RWPE2 (cell line): ENCODE results near the gene ENTR1.

ENCODE experiments used
- ATAC-seq: fragments of 200-7000 bp; cut with Tn5 transposase; 3 replicates; pipeline ENCODE4 v1.9.1; 2021; ENCODE audit warnings: low read depth
- DNase-seq: peaks from one replicate; pipeline ENCODE4 v3.0.0-alpha.2; 2020; ENCODE audit warnings: low spot score
- H3K27ac ChIP-seq: fragments of 450-650 bp; 2 replicates; pipeline ENCODE4 v1.5.1; 2017; ENCODE audit warnings: mild to moderate bottlenecking; ENCODE audit not compliant: poor library complexity, severe bottlenecking
- H3K27me3 ChIP-seq: fragments of 250-450 bp; sonication (Bioruptor Pico); 2 replicates; pipeline ENCODE4 v1.5.1; 2021; ENCODE audit warnings: mild to moderate bottlenecking, moderate library complexity; ENCODE audit not compliant: insufficient read depth, poor library complexity, severe bottlenecking
- H3K36me3 ChIP-seq: fragments of 250-450 bp; sonication (Bioruptor Pico); 2 replicates; pipeline ENCODE4 v1.5.1; 2020; ENCODE audit warnings: low read depth, mild to moderate bottlenecking, moderate library complexity
- H3K4me1 ChIP-seq: fragments of 250-450 bp; sonication (Bioruptor Pico); 2 replicates; pipeline ENCODE4 v1.5.1; 2021; ENCODE audit warnings: mild to moderate bottlenecking, moderate library complexity; ENCODE audit not compliant: insufficient read depth, poor library complexity, severe bottlenecking
- H3K4me3 ChIP-seq: fragments of 250-450 bp; sonication (Bioruptor Pico); 2 replicates; pipeline ENCODE4 v1.5.1; 2021; ENCODE audit warnings: mild to moderate bottlenecking, moderate library complexity; ENCODE audit not compliant: severe bottlenecking
- H3K9me3 ChIP-seq: fragments of 250-450 bp; sonication (Bioruptor Pico); 2 replicates; pipeline ENCODE4 v1.5.1; 2021; ENCODE audit warnings: mild to moderate bottlenecking, moderate library complexity; ENCODE audit not compliant: severe bottlenecking
- TF ChIP-seq, protein P1 (sequence below): fragments of 450-650 bp; IDR thresholded peaks from one replicate; pipeline ENCODE4 v1.5.1; 2017; ENCODE audit warnings: mild to moderate bottlenecking, moderate library complexity; ENCODE audit not compliant: poor library complexity, severe bottlenecking

The ENTR1 gene

DNA sequence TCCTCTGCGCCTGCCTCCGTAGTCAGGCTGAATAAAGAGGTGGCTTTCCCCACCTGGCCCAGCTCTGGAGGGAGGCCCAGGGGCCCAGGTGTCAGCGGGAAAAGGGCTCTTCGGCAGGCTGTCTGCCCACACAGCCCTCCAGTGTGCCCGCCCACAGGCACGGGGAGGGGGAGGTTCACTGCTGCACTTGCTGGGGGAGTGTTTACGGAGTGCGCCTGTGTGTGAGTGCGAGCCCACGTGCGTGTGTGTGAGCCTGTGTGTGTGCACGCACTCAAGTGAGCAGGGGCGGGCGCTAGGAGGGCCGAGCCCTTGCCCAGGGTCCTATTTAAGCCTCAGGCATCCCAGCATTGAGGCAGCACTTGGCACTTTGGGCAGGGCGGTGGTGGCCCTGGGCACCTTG lies 57.7 kb downstream of the ENTR1 start:
- no peak overlapping the region for H3K27ac ChIP-seq
- no peaks in the 10 kb centered on the region for H3K27me3 ChIP-seq
- DNase-seq (no peak), ATAC-seq (no peak)
- TF ChIP-seq, protein P1, sequence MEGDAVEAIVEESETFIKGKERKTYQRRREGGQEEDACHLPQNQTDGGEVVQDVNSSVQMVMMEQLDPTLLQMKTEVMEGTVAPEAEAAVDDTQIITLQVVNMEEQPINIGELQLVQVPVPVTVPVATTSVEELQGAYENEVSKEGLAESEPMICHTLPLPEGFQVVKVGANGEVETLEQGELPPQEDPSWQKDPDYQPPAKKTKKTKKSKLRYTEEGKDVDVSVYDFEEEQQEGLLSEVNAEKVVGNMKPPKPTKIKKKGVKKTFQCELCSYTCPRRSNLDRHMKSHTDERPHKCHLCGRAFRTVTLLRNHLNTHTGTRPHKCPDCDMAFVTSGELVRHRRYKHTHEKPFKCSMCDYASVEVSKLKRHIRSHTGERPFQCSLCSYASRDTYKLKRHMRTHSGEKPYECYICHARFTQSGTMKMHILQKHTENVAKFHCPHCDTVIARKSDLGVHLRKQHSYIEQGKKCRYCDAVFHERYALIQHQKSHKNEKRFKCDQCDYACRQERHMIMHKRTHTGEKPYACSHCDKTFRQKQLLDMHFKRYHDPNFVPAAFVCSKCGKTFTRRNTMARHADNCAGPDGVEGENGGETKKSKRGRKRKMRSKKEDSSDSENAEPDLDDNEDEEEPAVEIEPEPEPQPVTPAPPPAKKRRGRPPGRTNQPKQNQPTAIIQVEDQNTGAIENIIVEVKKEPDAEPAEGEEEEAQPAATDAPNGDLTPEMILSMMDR: no peak
- H3K4me1 ChIP-seq: no peaks in the 10 kb centered on the region
- no peaks in the 10 kb centered on the region for H3K9me3 ChIP-seq
- no peaks in the 10 kb centered on the region for H3K36me3 ChIP-seq
- no peak overlapping the region for H3K4me3 ChIP-seq
